Activated CD8-positive, alpha-beta memory T cell treated with anti-CD3 and anti-CD28 coated beads, Interleukin-2, amount 50 U/mL, for 24 hours (primary cell): ENCODE measurements around the gene LRRC43.
A peak's percentile ranks its signal among the peaks of the same experiment; 100 is the strongest.

ENCODE experiments used
- DNase-seq: peaks from one replicate; pipeline ENCODE4 v3.0.0-alpha.2; 2020; ENCODE audit errors: extremely low read depth

LRRC43 gene

GRCh38 chr12:122216445-122216844 is 33.5 kb downstream of the LRRC43 start:
- DNase-seq: no peak

- DNase-seq: peak; percentile 99
These were observed 42.9 kb downstream of the LRRC43 start, which contains the start of gene DIABLO for GRCh38 chr12:122225683-122226365. TSS of gene DIABLO (minus strand) at chr12:122226052. CDS start at chr12:122226014, 38 bp downstream.

- no peak for DNase-seq
These were observed 43.6 kb downstream of the LRRC43 start for GRCh38 chr12:122226366-122227125.

GRCh38 chr12:122227341-122227740 is 44.4 kb downstream of the LRRC43 start:
- DNase-seq: no peak

GRCh38 chr12:122228092-122228491 is 45.2 kb downstream of the LRRC43 start:
- no peak for DNase-seq

- no peak for DNase-seq
These were observed 47.9 kb downstream of the LRRC43 start for GRCh38 chr12:122230798-122231197.

GRCh38 chr12:122232691-122233090 is 49.8 kb downstream of the LRRC43 start:
- DNase-seq: no peak

- DNase-seq: no peak
These were observed 52.8 kb downstream of the LRRC43 start for GRCh38 chr12:122235741-122236140.

GRCh38 chr12:122238861-122239260 is 55.9 kb downstream of the LRRC43 start:
- DNase-seq: no peak

GRCh38 chr12:122243965-122244364 is 61.0 kb downstream of the LRRC43 start:
- DNase-seq: no peak

- no peak for DNase-seq
These were observed 61.8 kb downstream of the LRRC43 start for GRCh38 chr12:122244565-122245371.

- DNase-seq: no peak
These were observed 62.6 kb downstream of the LRRC43 start for GRCh38 chr12:122245553-122245952.

GRCh38 chr12:122250047-122250446 is 67.1 kb downstream of the LRRC43 start:
- no peak for DNase-seq

- no peak for DNase-seq
These were observed 67.6 kb downstream of the LRRC43 start for GRCh38 chr12:122250536-122250935.
